Measurements from ENCODE around the gene TMEM38A. TPM values are rescaled to one million over a fixed set of nuclear protein-coding genes. Genes with fewer than 3 reads are reported as not detected.

Gene TMEM38A
- total RNA-seq, 1 donor from 2014 or later, result 8.0 TPM

- Mint-ChIP-seq H3K27me3 (no peaks in the 10 kb centered on the region), H3K4me3 (no peak overlapping the region), H3K27ac (peak overlapping the region; percentile 79), H3K4me1 (ENCODE audit: unreplicated experiment) (peaks cover 5% of the 10 kb centered on the region), H3K9me3 (no peaks in the 10 kb centered on the region), H3K36me3 (peaks cover 12% of the 10 kb centered on the region)
- no peak for TF ChIP-seq CTCF (conservative IDR thresholded peaks at IDR 0.05)
- no peak for DNase-seq (ENCODE audit: extremely low spot score, unreplicated experiment)
Measured at GRCh38 chr19:16637535-16637934, 23.4 kb upstream of the TMEM38A start.

DNA sequence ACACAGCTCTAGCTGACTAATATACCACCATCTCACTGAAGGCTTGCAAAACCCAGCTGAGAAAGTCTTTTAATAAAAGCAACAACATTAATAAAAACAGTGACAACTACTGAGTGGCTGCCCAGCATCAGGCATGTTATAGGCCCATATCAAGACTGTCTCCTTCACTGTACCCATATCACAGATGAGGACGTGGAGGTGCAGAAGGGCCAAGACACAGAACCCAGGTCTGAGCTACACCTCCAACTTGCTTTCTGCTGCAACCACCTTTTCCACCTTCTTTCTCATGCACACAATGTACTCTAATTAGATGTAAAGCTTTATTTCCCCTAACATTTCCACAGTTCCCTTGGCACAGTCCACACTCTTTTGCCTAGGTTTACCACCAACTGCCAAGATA lies 22.3 kb upstream of the TMEM38A start:
- H3K9me3 Mint-ChIP-seq, result no peaks in the 10 kb centered on the region
- H3K27me3 Mint-ChIP-seq, result no peaks in the 10 kb centered on the region
- no peak overlapping the region for H3K27ac Mint-ChIP-seq

GRCh38 chr19:16640951-16641350 lies 20.0 kb upstream of the TMEM38A start:
- Mint-ChIP-seq H3K9me3 (no peaks in the 10 kb centered on the region), H3K4me1 (ENCODE audit: unreplicated experiment) (peaks cover 5% of the 10 kb centered on the region), H3K27me3 (no peaks in the 10 kb centered on the region), H3K36me3 (peaks cover 22% of the 10 kb centered on the region), H3K4me3 (no peak overlapping the region), H3K27ac (no peak overlapping the region)
- no peak for TF ChIP-seq CTCF (conservative IDR thresholded peaks at IDR 0.05)
- DNase-seq (ENCODE audit: extremely low spot score, unreplicated experiment), result no peak

More for the DNA sequence above, 22.3 kb upstream of the TMEM38A start:
- Mint-ChIP-seq H3K4me3 (no peak overlapping the region), H3K4me1 (ENCODE audit: unreplicated experiment) (peaks cover 5% of the 10 kb centered on the region), H3K36me3 (peaks cover 15% of the 10 kb centered on the region)
- DNase-seq (ENCODE audit: extremely low spot score, unreplicated experiment), result no peak
- no peak for TF ChIP-seq CTCF (conservative IDR thresholded peaks at IDR 0.05)

DNA sequence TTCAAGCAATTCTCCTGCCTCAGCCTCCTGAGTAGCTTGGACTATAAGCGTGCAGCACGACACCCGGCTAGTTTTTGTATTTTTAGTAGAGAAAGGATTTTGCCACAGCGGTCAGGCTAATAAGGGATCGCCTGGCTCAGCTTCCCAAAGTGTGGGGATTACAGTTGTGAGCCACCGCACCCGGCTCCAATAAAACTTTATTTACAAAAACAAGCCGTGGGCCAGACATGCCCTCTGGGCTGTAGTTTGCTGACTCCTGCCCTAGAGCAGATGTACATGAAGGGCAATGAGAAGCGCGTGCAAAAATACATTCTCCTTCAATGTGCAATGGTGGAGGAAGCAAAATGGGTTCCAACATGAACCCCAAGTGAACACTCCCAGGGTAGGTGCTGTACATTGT lies 19.2 kb upstream of the TMEM38A start:
- Mint-ChIP-seq H3K4me1 (ENCODE audit: unreplicated experiment) (peaks cover 5% of the 10 kb centered on the region), H3K4me3 (no peak overlapping the region), H3K9me3 (no peaks in the 10 kb centered on the region), H3K27ac (no peak overlapping the region), H3K36me3 (peaks cover 22% of the 10 kb centered on the region), H3K27me3 (no peaks in the 10 kb centered on the region)
- no peak for TF ChIP-seq CTCF (conservative IDR thresholded peaks at IDR 0.05)
- no peak for DNase-seq (ENCODE audit: extremely low spot score, unreplicated experiment)

GRCh38 chr19:16645140-16645539 lies 15.8 kb upstream of the TMEM38A start:
- H3K4me3 Mint-ChIP-seq, result no peak overlapping the region
- peaks cover 16% of the 10 kb centered on the region for H3K36me3 Mint-ChIP-seq
- DNase-seq (ENCODE audit: extremely low spot score, unreplicated experiment), result no peak
- no peaks in the 10 kb centered on the region for H3K27me3 Mint-ChIP-seq
- no peak for TF ChIP-seq CTCF (conservative IDR thresholded peaks at IDR 0.05)
- H3K4me1 Mint-ChIP-seq (ENCODE audit: unreplicated experiment), result no peaks in the 10 kb centered on the region
- no peak overlapping the region for H3K27ac Mint-ChIP-seq
- no peaks in the 10 kb centered on the region for H3K9me3 Mint-ChIP-seq

DNA sequence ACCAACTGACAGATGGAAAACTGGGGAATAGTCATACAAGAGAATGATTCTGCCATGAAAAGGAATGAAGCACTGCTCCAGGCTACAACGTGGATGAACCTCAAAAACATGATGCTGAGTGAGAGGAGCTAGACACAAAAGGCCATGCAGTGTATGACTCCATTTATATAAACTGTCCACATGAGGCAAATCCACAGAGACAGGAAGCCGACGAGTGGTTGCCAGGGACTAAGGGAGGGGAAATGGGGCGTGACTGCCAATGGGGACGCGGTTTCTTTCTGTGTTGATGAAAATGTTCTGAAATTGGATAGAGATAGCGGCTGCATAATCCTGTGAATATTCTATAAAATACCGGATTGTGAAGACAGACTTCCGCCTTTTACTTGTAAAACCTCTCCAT lies 11.2 kb upstream of the TMEM38A start:
- Mint-ChIP-seq H3K27ac (no peak overlapping the region), H3K4me3 (no peak overlapping the region), H3K36me3 (peaks cover 34% of the 10 kb centered on the region), H3K9me3 (no peaks in the 10 kb centered on the region), H3K4me1 (ENCODE audit: unreplicated experiment) (no peaks in the 10 kb centered on the region), H3K27me3 (no peaks in the 10 kb centered on the region)
- no peak for DNase-seq (ENCODE audit: extremely low spot score, unreplicated experiment)
- TF ChIP-seq CTCF (conservative IDR thresholded peaks at IDR 0.05), result no peak
